ENCODE results near the gene APH1B. TPM values are rescaled to one million over a fixed set of nuclear protein-coding genes. Genes with fewer than 3 reads are reported as not detected.
"Not testable (repeated sequence)": the region's sequence is repeated elsewhere in the genome, so short reads cannot be mapped to it uniquely, and the experiment has no call there.

Gene APH1B
- total RNA-seq, 3 donors from 2014 or later = 1.9 to 4.2 (median 3.7) TPM

DNA sequence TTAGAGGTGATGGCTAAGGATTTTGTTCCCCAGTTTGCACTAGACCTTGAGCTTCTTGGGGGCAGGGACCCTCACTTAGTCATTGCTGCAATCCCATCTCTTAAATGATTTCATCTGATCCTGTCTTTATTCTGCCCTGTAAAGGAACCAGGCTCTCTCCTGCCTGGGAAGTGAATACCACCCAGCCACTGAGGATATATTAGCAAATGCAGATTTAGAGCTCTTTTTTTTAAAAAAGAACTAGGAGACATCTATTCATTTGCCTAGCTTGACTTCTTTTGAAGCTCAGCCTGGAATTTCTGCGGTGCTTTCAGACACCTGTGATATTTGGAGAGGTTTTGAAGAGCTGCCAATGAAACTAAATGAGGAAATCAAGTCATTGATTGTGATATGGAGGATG, 62.4 kb downstream of the APH1B start:
- DNase-seq (no peak), ATAC-seq (no peak)
- Mint-ChIP-seq H3K9me3 (no peaks in the 10 kb centered on the region), H3K36me3 (ENCODE audit: insufficient read depth) (no peaks in the 10 kb centered on the region), H3K4me1 (ENCODE audit: low read depth) (no peaks in the 10 kb centered on the region), H3K27me3 (ENCODE audit: low read depth) (peaks cover 6% of the 10 kb centered on the region), H3K4me3 (no peak overlapping the region)

- no peaks in the 10 kb centered on the region for H3K9me3 Mint-ChIP-seq
- no peak for ATAC-seq
- no peaks in the 10 kb centered on the region for H3K36me3 Mint-ChIP-seq (ENCODE audit: insufficient read depth)
- H3K4me1 Mint-ChIP-seq (ENCODE audit: low read depth) = no peaks in the 10 kb centered on the region
- peaks cover 6% of the 10 kb centered on the region for H3K27me3 Mint-ChIP-seq (ENCODE audit: low read depth)
- H3K4me3 Mint-ChIP-seq = no peak overlapping the region
- no peak for DNase-seq
These were observed 62.9 kb downstream of the APH1B start for GRCh38 chr15:63340353-63340752.

GRCh38 chr15:63340878-63341277, 63.5 kb downstream of the APH1B start:
- Mint-ChIP-seq H3K36me3 (ENCODE audit: insufficient read depth) (no peaks in the 10 kb centered on the region), H3K4me1 (ENCODE audit: low read depth) (no peaks in the 10 kb centered on the region), H3K4me3 (no peak overlapping the region), H3K27me3 (ENCODE audit: low read depth) (peaks cover 6% of the 10 kb centered on the region), H3K9me3 (no peaks in the 10 kb centered on the region)
- DNase-seq = no peak
- ATAC-seq = no peak

DNA sequence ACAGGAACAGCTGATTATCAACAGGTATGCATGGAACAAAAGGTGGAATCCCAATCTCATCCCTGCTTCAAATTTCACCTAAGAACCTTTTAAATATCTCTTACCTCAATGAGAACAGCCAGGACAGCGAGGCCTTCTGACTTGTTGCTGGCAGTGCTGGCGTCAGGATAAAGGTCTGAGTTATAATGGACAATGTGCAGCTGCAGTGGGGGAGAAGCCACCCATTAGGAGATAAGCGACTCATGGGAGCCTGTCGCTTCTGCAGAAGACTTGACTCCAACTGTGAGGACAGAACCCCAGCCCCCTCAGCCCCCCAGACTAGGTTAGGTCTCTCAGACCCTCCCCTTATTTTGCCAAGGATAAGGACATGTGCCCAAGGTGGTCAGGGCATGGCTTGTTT, 64.5 kb downstream of the APH1B start:
- no peak for ATAC-seq
- H3K36me3 Mint-ChIP-seq (ENCODE audit: insufficient read depth) = no peaks in the 10 kb centered on the region
- peaks cover 10% of the 10 kb centered on the region for H3K27me3 Mint-ChIP-seq (ENCODE audit: low read depth)
- no peak for DNase-seq
- no peak overlapping the region for H3K4me3 Mint-ChIP-seq
- no peaks in the 10 kb centered on the region for H3K9me3 Mint-ChIP-seq
- H3K4me1 Mint-ChIP-seq (ENCODE audit: low read depth) = no peaks in the 10 kb centered on the region

- H3K9me3 Mint-ChIP-seq; ATAC-seq; H3K36me3 Mint-ChIP-seq (ENCODE audit: insufficient read depth); H3K4me3 Mint-ChIP-seq; DNase-seq; H3K4me1 Mint-ChIP-seq (ENCODE audit: low read depth): not testable (repeated sequence)
- peaks cover 12% of the 10 kb centered on the region for H3K27me3 Mint-ChIP-seq (ENCODE audit: low read depth)
These were observed 65.7 kb downstream of the APH1B start for GRCh38 chr15:63342996-63343562.

DNA sequence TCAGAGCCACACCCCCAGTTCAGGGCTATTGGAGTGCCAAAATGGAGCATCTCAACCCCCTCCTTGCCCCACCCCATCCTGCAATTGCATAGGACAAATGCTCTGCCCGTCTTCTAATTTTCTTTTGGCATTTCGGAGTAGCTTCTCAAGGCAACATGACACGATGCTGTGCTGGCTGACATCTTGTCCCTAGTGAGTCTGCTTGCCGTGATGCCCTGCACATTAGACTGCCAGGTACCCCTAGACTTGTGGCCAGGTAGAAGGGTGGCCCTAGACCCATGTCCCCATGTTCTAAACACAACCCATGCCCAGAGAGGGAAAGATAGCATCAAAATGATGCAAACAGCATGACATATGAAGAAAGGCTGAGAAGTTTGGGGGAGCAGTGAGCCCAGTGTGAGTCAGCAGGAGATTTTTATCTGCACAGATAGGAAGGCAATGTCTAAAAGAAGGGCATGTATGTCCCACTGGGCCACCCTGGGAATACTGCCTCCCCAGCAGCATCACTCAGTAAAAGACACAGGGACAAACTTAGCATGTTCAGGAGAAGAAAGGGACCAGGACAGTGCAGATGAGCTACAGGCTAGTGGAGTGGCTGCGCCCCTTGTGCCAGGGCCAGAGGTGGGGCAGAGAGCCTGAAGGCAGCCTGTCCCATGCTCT, 67.5 kb downstream of the APH1B start:
- H3K9me3 Mint-ChIP-seq = no peaks in the 10 kb centered on the region
- no peaks in the 10 kb centered on the region for H3K36me3 Mint-ChIP-seq (ENCODE audit: insufficient read depth)
- DNase-seq = no peak
- no peak overlapping the region for H3K4me3 Mint-ChIP-seq
- ATAC-seq = no peak
- no peaks in the 10 kb centered on the region for H3K4me1 Mint-ChIP-seq (ENCODE audit: low read depth)
- H3K27me3 Mint-ChIP-seq (ENCODE audit: low read depth) = peaks cover 10% of the 10 kb centered on the region

- no peaks in the 10 kb centered on the region for H3K36me3 Mint-ChIP-seq (ENCODE audit: insufficient read depth)
- no peaks in the 10 kb centered on the region for H3K9me3 Mint-ChIP-seq
- H3K4me1 Mint-ChIP-seq (ENCODE audit: low read depth) = no peaks in the 10 kb centered on the region
- no peak for ATAC-seq
- no peak for DNase-seq
- H3K4me3 Mint-ChIP-seq = no peak overlapping the region
- peaks cover 10% of the 10 kb centered on the region for H3K27me3 Mint-ChIP-seq (ENCODE audit: low read depth)
These were observed 68.0 kb downstream of the APH1B start for GRCh38 chr15:63345391-63345752.

- DNase-seq (no peak), ATAC-seq (no peak)
- Mint-ChIP-seq H3K4me1 (ENCODE audit: low read depth) (no peaks in the 10 kb centered on the region), H3K36me3 (ENCODE audit: insufficient read depth) (no peaks in the 10 kb centered on the region), H3K27me3 (ENCODE audit: low read depth) (peaks cover 7% of the 10 kb centered on the region), H3K9me3 (no peaks in the 10 kb centered on the region), H3K4me3 (no peak overlapping the region)
These were observed 69.9 kb downstream of the APH1B start for GRCh38 chr15:63347074-63347857.

- no peaks in the 10 kb centered on the region for H3K36me3 Mint-ChIP-seq (ENCODE audit: insufficient read depth)
- H3K9me3 Mint-ChIP-seq = no peaks in the 10 kb centered on the region
- DNase-seq (no peak), ATAC-seq (no peak)
- H3K4me1 Mint-ChIP-seq (ENCODE audit: low read depth) = no peaks in the 10 kb centered on the region
- peaks cover 6% of the 10 kb centered on the region for H3K27me3 Mint-ChIP-seq (ENCODE audit: low read depth)
- no peak overlapping the region for H3K4me3 Mint-ChIP-seq
These were observed 71.0 kb downstream of the APH1B start for GRCh38 chr15:63348392-63348791.

DNA sequence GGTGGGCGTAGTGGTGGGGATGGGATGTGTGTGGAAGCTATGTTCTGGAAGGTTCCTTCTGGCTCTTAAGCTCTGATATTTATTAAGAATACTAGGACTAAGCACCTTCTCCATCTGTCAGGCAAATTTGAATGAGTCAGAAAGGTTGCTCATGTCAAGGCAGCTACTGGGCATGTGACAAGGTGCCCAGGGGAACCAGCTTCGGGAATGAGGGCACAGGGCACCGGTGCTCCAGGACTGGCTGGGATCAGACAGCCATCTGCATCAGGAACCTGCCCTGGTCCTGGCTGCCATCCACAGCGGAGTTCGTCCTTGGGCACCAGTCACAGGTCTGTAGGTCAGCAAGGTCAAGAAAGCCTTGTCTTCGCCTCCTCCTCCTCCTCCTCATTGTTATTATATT, 71.8 kb downstream of the APH1B start:
- no peaks in the 10 kb centered on the region for H3K36me3 Mint-ChIP-seq (ENCODE audit: insufficient read depth)
- peaks cover 8% of the 10 kb centered on the region for H3K27me3 Mint-ChIP-seq (ENCODE audit: low read depth)
- no peak overlapping the region for H3K4me3 Mint-ChIP-seq

DNA sequence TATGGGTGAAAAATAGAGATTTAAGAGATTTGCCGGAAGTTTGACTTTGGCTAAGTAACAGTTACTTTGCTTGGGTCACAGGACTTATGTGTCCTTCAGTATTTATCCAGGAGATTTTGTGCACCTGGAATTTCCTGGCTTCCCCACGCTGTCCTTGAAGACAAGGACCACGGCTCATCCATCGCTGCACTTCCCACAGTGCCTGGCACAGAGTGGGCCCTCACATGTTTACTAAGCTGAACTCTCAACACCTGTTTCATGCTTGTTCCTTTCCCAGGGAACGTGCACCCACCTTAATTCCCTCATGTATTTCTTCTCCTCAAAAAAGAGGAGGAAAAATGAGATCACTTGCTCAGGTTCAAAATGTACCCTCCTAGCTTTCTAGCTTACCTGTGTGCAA, 72.2 kb downstream of the APH1B start:
- Mint-ChIP-seq H3K9me3 (no peaks in the 10 kb centered on the region), H3K4me3 (no peak overlapping the region), H3K27me3 (ENCODE audit: low read depth) (peaks cover 8% of the 10 kb centered on the region), H3K4me1 (ENCODE audit: low read depth) (no peaks in the 10 kb centered on the region), H3K36me3 (ENCODE audit: insufficient read depth) (no peaks in the 10 kb centered on the region)
- ATAC-seq (no peak), DNase-seq (no peak)

More for the DNA sequence above, 71.8 kb downstream of the APH1B start:
- DNase-seq (no peak), ATAC-seq (no peak)
- Mint-ChIP-seq H3K4me1 (ENCODE audit: low read depth) (no peaks in the 10 kb centered on the region), H3K9me3 (no peaks in the 10 kb centered on the region)

DNA sequence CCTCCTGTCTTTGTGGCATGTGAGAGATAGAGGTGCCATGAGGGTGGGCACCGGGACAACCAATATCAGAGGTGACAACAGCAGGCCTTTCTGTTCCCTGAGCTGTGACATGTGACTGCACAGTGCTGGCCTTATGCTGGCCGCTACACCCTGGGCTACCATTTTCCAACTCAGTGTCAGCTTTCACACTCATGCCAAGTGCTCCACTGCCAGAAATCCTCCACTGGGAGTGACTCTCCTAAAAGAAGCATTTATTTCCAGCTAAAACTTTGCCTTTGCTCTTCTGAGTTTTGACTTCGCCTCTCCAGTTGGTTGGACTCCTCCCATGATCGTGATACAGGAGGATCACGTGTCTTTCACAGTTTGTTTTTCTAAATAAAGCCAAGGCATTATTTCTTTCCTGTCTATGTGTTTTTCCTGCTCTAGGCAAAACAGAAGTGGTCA, 72.8 kb downstream of the APH1B start:
- peaks cover 8% of the 10 kb centered on the region for H3K27me3 Mint-ChIP-seq (ENCODE audit: low read depth)
- no peaks in the 10 kb centered on the region for H3K36me3 Mint-ChIP-seq (ENCODE audit: insufficient read depth)
- ATAC-seq (no peak), DNase-seq (no peak)
- H3K9me3 Mint-ChIP-seq = no peaks in the 10 kb centered on the region
- H3K4me1 Mint-ChIP-seq (ENCODE audit: low read depth) = no peaks in the 10 kb centered on the region
- H3K4me3 Mint-ChIP-seq = no peak overlapping the region

DNA sequence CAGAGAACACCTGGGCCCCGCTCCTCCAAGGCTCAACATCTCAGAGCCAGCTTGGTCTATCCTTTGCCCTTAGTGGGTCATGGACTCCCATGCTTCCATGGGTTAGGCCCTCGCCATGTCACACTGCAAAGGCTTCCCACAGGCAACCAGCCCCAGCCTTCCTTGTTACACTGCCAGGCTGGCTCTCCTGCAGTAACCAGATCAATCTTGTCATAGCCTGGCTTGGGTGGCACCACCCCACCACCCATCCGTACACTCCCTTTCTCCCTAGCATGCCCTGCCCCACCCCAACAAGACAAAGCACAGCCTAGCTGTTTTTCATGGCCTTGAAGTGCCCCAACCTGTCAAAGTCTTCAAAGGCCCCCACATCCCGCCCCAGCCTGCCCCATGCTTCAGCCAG, 73.8 kb downstream of the APH1B start:
- DNase-seq (no peak), ATAC-seq (no peak)
- no peaks in the 10 kb centered on the region for H3K36me3 Mint-ChIP-seq (ENCODE audit: insufficient read depth)
- H3K4me1 Mint-ChIP-seq (ENCODE audit: low read depth) = no peaks in the 10 kb centered on the region
- peaks cover 8% of the 10 kb centered on the region for H3K27me3 Mint-ChIP-seq (ENCODE audit: low read depth)
- H3K9me3 Mint-ChIP-seq = no peaks in the 10 kb centered on the region
- H3K4me3 Mint-ChIP-seq = no peak overlapping the region

- Mint-ChIP-seq H3K36me3 (ENCODE audit: insufficient read depth) (no peaks in the 10 kb centered on the region), H3K27me3 (ENCODE audit: low read depth) (peaks cover 2% of the 10 kb centered on the region), H3K4me3 (no peak overlapping the region), H3K9me3 (no peaks in the 10 kb centered on the region), H3K4me1 (ENCODE audit: low read depth) (no peaks in the 10 kb centered on the region)
- DNase-seq = no peak
- ATAC-seq = no peak
These were observed 75.4 kb downstream of the APH1B start for GRCh38 chr15:63352808-63353207.

DNA sequence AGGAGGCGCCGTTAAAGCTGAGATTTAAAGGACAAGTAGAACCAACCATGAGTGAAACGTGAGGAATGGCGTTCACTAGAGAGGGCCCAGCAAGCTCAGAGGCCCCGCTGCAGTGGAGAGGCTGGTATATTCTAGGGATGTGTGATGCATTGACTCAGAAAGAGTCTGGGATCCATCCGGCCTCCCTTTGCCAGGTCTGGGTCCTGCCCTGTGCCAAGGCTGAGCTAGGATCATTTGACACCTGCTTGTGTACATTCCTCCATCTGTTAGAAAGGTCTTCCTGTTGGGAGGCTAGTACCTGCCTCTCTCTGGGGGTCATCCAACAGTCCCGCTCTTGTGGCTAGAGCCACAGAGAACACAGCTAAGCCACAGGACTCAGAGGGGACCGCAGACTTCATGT, 75.9 kb downstream of the APH1B start:
- Mint-ChIP-seq H3K27me3 (ENCODE audit: low read depth) (peaks cover 2% of the 10 kb centered on the region), H3K9me3 (no peaks in the 10 kb centered on the region), H3K4me1 (ENCODE audit: low read depth) (no peaks in the 10 kb centered on the region), H3K36me3 (ENCODE audit: insufficient read depth) (no peaks in the 10 kb centered on the region), H3K4me3 (no peak overlapping the region)
- DNase-seq (no peak), ATAC-seq (no peak)
